ENCODE measurements around the gene GRIP2. TPM values are rescaled to one million over a fixed set of nuclear protein-coding genes. Genes with fewer than 3 reads are reported as not detected.

The GRIP2 gene
- polyA plus RNA-seq, 1 donor (not counting 4 experiments of a cell fraction or from before 2014, with no cell fraction given) = 0.01 TPM

- H2AFZ ChIP-seq (ENCODE audit: control insufficient read depth, low read length) = no peak overlapping the region
- H3K9me3 ChIP-seq (ENCODE audit: control insufficient read depth, low read depth, low read length) = no peaks in the 10 kb centered on the region
- no peak overlapping the region for H3K27ac ChIP-seq (ENCODE audit: control insufficient read depth, insufficient read depth, low read length)
- H3K27me3 ChIP-seq (ENCODE audit: control insufficient read depth, extremely low read depth, insufficient read depth, low read length) = no peaks in the 10 kb centered on the region
- peaks cover 26% of the 10 kb centered on the region for H3K4me1 ChIP-seq (ENCODE audit: control insufficient read depth, extremely low read depth, insufficient read depth, low read length)
- no peak for FAIRE-seq
- peaks cover 2% of the 10 kb centered on the region for H3K9me1 ChIP-seq (ENCODE audit: control insufficient read depth, extremely low read depth, insufficient read depth, low read length)
- no peak for TF ChIP-seq EZH2 (IDR thresholded peaks at IDR 0.05; ENCODE audit: low read length)
- TF ChIP-seq, protein P1, sequence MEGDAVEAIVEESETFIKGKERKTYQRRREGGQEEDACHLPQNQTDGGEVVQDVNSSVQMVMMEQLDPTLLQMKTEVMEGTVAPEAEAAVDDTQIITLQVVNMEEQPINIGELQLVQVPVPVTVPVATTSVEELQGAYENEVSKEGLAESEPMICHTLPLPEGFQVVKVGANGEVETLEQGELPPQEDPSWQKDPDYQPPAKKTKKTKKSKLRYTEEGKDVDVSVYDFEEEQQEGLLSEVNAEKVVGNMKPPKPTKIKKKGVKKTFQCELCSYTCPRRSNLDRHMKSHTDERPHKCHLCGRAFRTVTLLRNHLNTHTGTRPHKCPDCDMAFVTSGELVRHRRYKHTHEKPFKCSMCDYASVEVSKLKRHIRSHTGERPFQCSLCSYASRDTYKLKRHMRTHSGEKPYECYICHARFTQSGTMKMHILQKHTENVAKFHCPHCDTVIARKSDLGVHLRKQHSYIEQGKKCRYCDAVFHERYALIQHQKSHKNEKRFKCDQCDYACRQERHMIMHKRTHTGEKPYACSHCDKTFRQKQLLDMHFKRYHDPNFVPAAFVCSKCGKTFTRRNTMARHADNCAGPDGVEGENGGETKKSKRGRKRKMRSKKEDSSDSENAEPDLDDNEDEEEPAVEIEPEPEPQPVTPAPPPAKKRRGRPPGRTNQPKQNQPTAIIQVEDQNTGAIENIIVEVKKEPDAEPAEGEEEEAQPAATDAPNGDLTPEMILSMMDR (optimal IDR thresholded peaks at IDR 0.05 in 1 of 3, IDR thresholded peaks at IDR 0.05 in 1 of 3, conservative IDR thresholded peaks at IDR 0.05 in 1 of 3; ENCODE audit: extremely low read depth in 1 of 3, insufficient read depth in 2 of 3, low read length in 3 of 3) = no peak
- H4K20me1 ChIP-seq (ENCODE audit: control insufficient read depth, extremely low read depth, insufficient read depth, low read length) = no peaks in the 10 kb centered on the region
- H3K4me3 ChIP-seq (ENCODE audit: control insufficient read depth in 2 of 3, extremely low read depth in 1 of 3, insufficient read depth in 2 of 3, low read depth in 1 of 3, low read length in 3 of 3) = no peak overlapping the region
- peaks cover 0 to 9% of the 10 kb centered on the region in 2 experiments for H3K36me3 ChIP-seq (ENCODE audit: control insufficient read depth in 2 of 2, extremely low read depth in 1 of 2, insufficient read depth in 2 of 2, low read length in 2 of 2)
- H3K79me2 ChIP-seq (ENCODE audit: control insufficient read depth, insufficient read depth, low read length) = no peaks in the 10 kb centered on the region
- DNase-seq (ENCODE audit: low read depth, low spot score) = no peak
- no peak overlapping the region for H3K9ac ChIP-seq (ENCODE audit: control insufficient read depth, extremely low read depth, insufficient read depth, low read length)
- dilution Hi-C loops (cut with MboI; ENCODE audit: extremely low pct_ligation_motif_present, low sequenced_read_pairs) = no loop called here
- H3K4me2 ChIP-seq (ENCODE audit: control insufficient read depth, extremely low read depth, insufficient read depth, low read depth, low read length) = no peak overlapping the region
Measured at GRCh38 chr3:14477311-14477935, 62.7 kb downstream of the GRIP2 start.

DNA sequence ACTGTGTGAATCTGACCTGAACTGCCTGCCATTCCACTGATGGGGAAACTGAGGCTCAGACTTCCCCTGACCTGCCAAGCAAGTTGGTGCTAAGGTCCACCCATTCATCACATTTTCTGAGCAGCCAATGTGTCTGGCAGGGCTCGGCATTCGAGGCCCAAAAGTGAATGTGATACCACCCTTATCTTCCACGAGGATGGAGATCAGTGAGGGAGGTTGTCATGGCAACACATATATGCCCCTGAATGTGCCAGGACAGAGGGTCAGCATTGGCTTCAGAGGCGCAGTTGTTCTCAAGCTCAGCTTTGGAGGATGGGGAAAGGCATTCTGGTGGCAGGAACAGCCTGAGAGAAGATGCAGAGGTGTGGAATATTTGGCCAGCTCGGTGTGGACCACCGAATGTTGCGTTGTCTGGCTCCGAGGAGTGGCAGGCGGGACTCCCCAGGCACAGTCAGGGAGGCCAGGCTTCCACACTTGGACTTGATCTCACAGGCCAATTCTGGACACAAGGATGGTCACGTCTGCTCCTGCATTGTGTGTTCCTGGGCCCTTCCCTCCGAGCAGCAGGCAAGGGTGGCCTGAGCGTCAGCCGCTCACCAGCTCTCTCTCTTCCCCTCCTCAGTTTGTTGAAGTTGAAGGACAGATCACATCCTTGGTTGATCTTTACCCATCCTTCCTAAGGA is 63.4 kb downstream of the GRIP2 start:
- Histone ChIP-seq H3K9ac (ENCODE audit: control insufficient read depth, extremely low read depth, insufficient read depth, low read length) (no peak overlapping the region), H4K20me1 (ENCODE audit: control insufficient read depth, extremely low read depth, insufficient read depth, low read length) (no peaks in the 10 kb centered on the region), H3K36me3 (ENCODE audit: control insufficient read depth in 2 of 2, extremely low read depth in 1 of 2, insufficient read depth in 2 of 2, low read length in 2 of 2) (peaks cover 0 to 9% of the 10 kb centered on the region in 2 experiments), H3K27ac (ENCODE audit: control insufficient read depth, insufficient read depth, low read length) (no peak overlapping the region), H3K79me2 (ENCODE audit: control insufficient read depth, insufficient read depth, low read length) (no peaks in the 10 kb centered on the region), H3K4me2 (ENCODE audit: control insufficient read depth, extremely low read depth, insufficient read depth, low read depth, low read length) (no peak overlapping the region), H3K4me3 (ENCODE audit: control insufficient read depth in 2 of 3, extremely low read depth in 1 of 3, insufficient read depth in 2 of 3, low read depth in 1 of 3, low read length in 3 of 3) (no peak overlapping the region), H3K27me3 (ENCODE audit: control insufficient read depth, extremely low read depth, insufficient read depth, low read length) (no peaks in the 10 kb centered on the region), H2AFZ (ENCODE audit: control insufficient read depth, low read length) (no peak overlapping the region), H3K9me1 (ENCODE audit: control insufficient read depth, extremely low read depth, insufficient read depth, low read length) (peaks cover 2% of the 10 kb centered on the region), H3K9me3 (ENCODE audit: control insufficient read depth, low read depth, low read length) (no peaks in the 10 kb centered on the region), H3K4me1 (ENCODE audit: control insufficient read depth, extremely low read depth, insufficient read depth, low read length) (peaks cover 27% of the 10 kb centered on the region)
- no peak for FAIRE-seq
- dilution Hi-C loops (cut with MboI; ENCODE audit: extremely low pct_ligation_motif_present, low sequenced_read_pairs) = no loop called here
- DNase-seq (ENCODE audit: low read depth, low spot score) = no peak
- TF ChIP-seq, protein P1 (optimal IDR thresholded peaks at IDR 0.05 in 1 of 3, IDR thresholded peaks at IDR 0.05 in 1 of 3, conservative IDR thresholded peaks at IDR 0.05 in 1 of 3; ENCODE audit: extremely low read depth in 1 of 3, insufficient read depth in 2 of 3, low read length in 3 of 3) = no peak
- no peak for TF ChIP-seq EZH2 (IDR thresholded peaks at IDR 0.05; ENCODE audit: low read length)
